Measurements from ENCODE around the gene PRIM1. TPM values are rescaled to one million over a fixed set of nuclear protein-coding genes. Genes with fewer than 3 reads are reported as not detected.

Gene PRIM1
- total RNA-seq, 1 donor from 2014 or later, result 11.2 TPM

GRCh38 chr12:56768424-56768823 is 16.3 kb upstream of the PRIM1 start:
- no peak for DNase-seq (ENCODE audit: low spot score)
- Mint-ChIP-seq H3K4me1 (ENCODE audit: unreplicated experiment) (peaks cover 6% of the 10 kb centered on the region), H3K4me3 (ENCODE audit: unreplicated experiment) (no peak overlapping the region), H3K27ac (ENCODE audit: unreplicated experiment) (no peak overlapping the region), H3K9me3 (ENCODE audit: unreplicated experiment) (no peaks in the 10 kb centered on the region), H3K27me3 (ENCODE audit: unreplicated experiment) (peaks cover 5% of the 10 kb centered on the region), H3K36me3 (ENCODE audit: low read depth, unreplicated experiment) (peaks cover 5% of the 10 kb centered on the region)
- no peak for TF ChIP-seq CTCF (IDR thresholded peaks at IDR 0.05; ENCODE audit: unreplicated experiment)

GRCh38 chr12:56766535-56766934 is 14.4 kb upstream of the PRIM1 start:
- Mint-ChIP-seq H3K9me3 (ENCODE audit: unreplicated experiment) (no peaks in the 10 kb centered on the region), H3K4me1 (ENCODE audit: unreplicated experiment) (peaks cover 10% of the 10 kb centered on the region), H3K4me3 (ENCODE audit: unreplicated experiment) (no peak overlapping the region), H3K27me3 (ENCODE audit: unreplicated experiment) (peaks cover 6% of the 10 kb centered on the region), H3K27ac (ENCODE audit: unreplicated experiment) (no peak overlapping the region), H3K36me3 (ENCODE audit: low read depth, unreplicated experiment) (no peaks in the 10 kb centered on the region)
- no peak for DNase-seq (ENCODE audit: low spot score)
- TF ChIP-seq CTCF (IDR thresholded peaks at IDR 0.05; ENCODE audit: unreplicated experiment), result no peak

- Mint-ChIP-seq H3K27me3 (ENCODE audit: unreplicated experiment) (peaks cover 3% of the 10 kb centered on the region), H3K9me3 (ENCODE audit: unreplicated experiment) (no peaks in the 10 kb centered on the region), H3K36me3 (ENCODE audit: low read depth, unreplicated experiment) (peaks cover under 1% of the 10 kb centered on the region), H3K4me3 (ENCODE audit: unreplicated experiment) (no peak overlapping the region), H3K4me1 (ENCODE audit: unreplicated experiment) (peaks cover 10% of the 10 kb centered on the region), H3K27ac (ENCODE audit: unreplicated experiment) (no peak overlapping the region)
- no peak for TF ChIP-seq CTCF (IDR thresholded peaks at IDR 0.05; ENCODE audit: unreplicated experiment)
- no peak for DNase-seq (ENCODE audit: low spot score)
These were observed 11.9 kb upstream of the PRIM1 start for GRCh38 chr12:56763753-56764657.

GRCh38 chr12:56761812-56762211 is 9.7 kb upstream of the PRIM1 start:
- Mint-ChIP-seq H3K4me1 (ENCODE audit: unreplicated experiment) (peaks cover 3% of the 10 kb centered on the region), H3K4me3 (ENCODE audit: unreplicated experiment) (no peak overlapping the region), H3K36me3 (ENCODE audit: low read depth, unreplicated experiment) (peaks cover 9% of the 10 kb centered on the region), H3K27ac (ENCODE audit: unreplicated experiment) (no peak overlapping the region), H3K27me3 (ENCODE audit: unreplicated experiment) (peaks cover 2% of the 10 kb centered on the region), H3K9me3 (ENCODE audit: unreplicated experiment) (no peaks in the 10 kb centered on the region)
- no peak for DNase-seq (ENCODE audit: low spot score)
- TF ChIP-seq CTCF (IDR thresholded peaks at IDR 0.05; ENCODE audit: unreplicated experiment), result no peak

GRCh38 chr12:56760460-56760859 is 8.3 kb upstream of the PRIM1 start:
- peaks cover 2% of the 10 kb centered on the region for H3K27me3 Mint-ChIP-seq (ENCODE audit: unreplicated experiment)
- no peak for TF ChIP-seq CTCF (IDR thresholded peaks at IDR 0.05; ENCODE audit: unreplicated experiment)
- no peak overlapping the region for H3K4me3 Mint-ChIP-seq (ENCODE audit: unreplicated experiment)
- H3K36me3 Mint-ChIP-seq (ENCODE audit: low read depth, unreplicated experiment), result peaks cover 9% of the 10 kb centered on the region
- H3K4me1 Mint-ChIP-seq (ENCODE audit: unreplicated experiment), result peaks cover 3% of the 10 kb centered on the region
- H3K27ac Mint-ChIP-seq (ENCODE audit: unreplicated experiment), result no peak overlapping the region
- no peaks in the 10 kb centered on the region for H3K9me3 Mint-ChIP-seq (ENCODE audit: unreplicated experiment)
- DNase-seq (ENCODE audit: low spot score), result no peak
